Activated effector memory CD4-positive, alpha-beta T cell treated with anti-CD3 and anti-CD28 coated beads, Interleukin-2, amount 50 U/mL, for 16 hours (primary cell): ENCODE data around the gene PLA2G4E.

ENCODE experiments used
- DNase-seq: peaks from one replicate; pipeline ENCODE4 v3.0.0-alpha.2; 2020

Gene PLA2G4E

DNA sequence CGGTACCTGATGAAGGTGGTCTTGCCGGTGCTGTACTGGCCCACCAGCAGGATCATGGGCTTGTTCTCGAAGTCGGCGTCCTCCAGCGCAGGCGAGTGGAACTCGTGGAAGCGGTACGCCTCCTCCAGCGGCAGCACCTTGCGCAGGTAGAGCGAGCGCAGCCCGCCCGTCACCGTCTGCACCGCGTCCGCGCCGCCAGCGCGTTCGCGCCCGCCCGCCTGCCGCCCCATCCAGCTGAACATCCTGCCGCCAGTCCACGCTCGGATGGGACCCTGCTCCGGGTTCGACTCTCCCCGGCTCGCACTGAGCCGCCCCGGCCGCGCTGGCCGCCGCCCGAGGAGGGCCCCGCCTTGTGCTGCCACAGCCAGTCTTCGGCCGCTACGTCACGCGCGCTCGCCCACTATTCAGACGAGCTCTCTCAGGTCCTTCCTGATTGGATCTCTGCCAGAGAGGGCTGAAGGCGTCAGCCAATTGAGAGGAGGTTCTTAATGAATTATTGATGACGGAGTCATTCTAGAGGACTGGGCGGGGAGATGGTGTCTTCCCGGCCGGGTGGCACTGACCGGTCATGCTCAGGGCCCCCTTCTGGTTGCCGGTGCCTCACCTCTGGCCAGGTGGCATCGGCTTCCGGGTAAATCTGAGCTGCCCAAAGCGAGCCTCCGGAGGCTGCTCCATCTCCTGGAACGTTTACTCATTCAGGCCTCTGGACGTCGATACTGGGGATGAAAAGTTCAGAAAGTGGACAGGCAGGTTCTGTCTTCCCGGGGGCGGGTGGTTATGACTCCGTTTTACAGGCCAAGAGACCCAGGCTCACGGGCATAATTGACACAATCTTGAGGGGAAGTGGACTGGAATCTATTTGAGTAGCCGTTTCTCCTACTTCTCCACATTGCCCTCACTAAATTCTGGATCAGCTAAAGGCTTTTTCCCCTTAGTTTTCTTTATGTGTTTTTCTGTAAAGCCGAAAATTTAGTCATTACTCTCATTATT lies 48.3 kb downstream of the PLA2G4E start, which contains the start of gene EHD4:
Gene EHD4 (minus strand): TSS at position 305 of the 990 bp plus-strand sequence. CDS start 63 bp downstream, at position 242.
- peak; percentile 98 for DNase-seq

DNA sequence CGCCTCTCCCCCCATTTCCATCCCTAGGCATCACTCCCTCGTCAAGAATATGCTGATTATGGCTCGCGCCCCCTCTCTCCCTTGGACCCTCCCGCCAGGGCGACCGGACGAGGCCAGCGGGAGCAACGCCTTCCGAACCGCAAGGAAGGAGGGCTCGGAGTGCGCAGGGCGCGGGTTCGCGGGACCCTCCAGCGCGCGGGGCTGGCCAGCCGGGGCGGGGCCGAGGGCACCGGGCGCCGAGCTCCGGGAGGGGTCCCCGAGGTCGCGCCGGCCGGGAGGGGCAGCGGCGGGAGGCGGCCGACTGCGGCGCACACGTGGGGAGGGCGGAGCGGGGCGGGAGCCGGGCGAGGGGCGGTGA lies 49.0 kb downstream of the PLA2G4E start:
- no peak for DNase-seq

DNA sequence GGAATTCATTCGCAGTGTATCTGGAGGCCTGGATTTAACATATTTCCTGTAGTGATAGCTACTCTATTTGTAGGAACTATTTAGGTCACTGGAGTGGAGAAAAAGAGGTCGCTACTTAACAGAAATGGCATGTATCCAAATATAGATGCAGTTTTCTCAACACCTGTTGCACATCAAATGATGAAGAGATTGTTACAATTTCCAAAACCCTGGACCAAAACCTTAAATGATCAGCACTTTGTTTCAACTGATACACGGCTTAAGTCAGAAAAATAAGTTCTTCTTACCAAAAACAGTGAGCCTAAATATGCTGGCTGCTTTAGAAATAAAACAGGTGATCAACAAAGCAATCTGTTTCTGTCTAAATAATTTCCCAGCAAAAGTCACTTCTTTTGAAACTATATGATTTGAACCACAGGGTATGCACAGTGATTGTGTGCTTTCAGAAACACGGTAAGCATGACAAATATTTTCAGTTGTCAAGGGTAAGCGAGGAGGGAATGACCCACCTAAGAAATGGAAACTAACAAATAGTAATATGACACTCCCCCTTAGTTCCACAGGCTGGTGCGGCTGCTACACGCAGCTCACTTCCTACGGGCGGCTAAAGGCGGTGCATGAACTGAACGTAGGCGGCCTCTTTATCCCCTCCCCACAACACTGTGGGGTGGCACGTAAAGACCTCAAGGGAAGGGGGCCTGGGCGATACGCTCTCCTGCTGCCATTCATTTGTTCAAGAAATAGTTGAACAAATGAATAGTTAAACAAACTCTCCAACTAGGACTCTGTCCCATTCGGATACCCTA lies 49.5 kb downstream of the PLA2G4E start:
- peak; percentile 91 for DNase-seq

DNA sequence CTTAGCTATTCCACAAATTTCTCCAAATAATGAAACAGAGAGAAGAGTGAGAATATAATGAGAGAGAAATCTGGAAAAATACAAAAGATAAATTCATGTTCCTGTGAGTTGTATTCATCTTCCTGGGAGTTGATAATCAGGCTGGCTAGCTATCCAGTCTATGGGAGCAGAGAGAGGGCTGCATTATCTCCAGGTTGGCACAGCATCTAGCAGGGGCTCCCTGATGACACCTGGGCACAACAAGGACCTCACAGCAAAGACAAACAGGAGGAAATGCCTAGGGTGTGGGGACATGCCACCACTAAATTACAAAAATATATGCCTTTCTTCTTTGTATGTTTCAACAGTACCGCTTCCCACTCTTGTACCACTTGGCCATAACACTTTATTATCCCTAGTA lies 50.4 kb downstream of the PLA2G4E start:
- peak; percentile 57 for DNase-seq

DNA sequence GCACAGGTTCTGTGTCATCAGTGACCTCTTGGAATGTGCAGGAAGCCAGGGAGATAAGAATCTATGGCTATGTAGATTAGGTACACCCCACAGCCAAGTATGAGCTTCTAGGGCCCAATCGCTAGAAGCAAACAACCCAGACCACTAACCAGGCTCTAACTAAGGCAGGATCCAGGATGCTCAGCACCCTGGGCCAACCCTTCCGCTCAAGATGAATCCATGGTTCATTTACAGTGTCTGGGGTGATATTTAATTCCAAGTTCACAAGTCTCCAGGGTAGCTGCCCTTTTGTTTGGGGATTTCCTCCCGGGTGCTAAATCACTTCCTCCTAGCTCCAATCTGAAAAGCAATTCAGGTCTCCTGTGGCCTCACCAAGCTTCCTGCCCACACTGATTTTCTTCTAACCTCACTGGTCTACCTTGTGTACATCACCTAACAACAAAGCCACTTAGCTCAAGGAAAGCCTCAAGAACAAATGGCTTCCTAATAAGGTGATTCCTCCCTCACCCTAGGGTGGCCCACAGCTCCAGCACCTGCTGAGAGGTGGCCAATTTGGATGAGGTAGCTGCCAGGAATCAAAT lies 50.9 kb downstream of the PLA2G4E start:
- DNase-seq: peak; percentile 76

DNA sequence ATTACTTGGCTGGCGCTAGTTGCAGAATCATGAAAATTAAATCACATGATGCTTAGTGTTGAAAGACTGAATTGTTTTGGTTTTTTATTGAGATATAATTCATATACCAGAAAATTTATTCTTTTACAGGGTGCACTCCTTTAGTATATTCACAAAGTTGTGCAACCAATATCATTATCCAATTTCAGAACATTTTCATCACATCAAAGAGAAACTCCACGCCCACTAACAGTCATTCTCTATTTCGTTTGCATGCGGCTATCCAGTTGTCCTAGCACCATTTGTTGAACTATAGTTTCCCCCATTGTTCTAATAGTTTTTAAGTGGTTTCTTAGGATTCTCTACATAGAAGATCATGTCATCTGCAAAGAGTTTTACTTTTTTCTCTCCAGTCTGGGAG lies 52.1 kb downstream of the PLA2G4E start:
- no peak for DNase-seq

DNA sequence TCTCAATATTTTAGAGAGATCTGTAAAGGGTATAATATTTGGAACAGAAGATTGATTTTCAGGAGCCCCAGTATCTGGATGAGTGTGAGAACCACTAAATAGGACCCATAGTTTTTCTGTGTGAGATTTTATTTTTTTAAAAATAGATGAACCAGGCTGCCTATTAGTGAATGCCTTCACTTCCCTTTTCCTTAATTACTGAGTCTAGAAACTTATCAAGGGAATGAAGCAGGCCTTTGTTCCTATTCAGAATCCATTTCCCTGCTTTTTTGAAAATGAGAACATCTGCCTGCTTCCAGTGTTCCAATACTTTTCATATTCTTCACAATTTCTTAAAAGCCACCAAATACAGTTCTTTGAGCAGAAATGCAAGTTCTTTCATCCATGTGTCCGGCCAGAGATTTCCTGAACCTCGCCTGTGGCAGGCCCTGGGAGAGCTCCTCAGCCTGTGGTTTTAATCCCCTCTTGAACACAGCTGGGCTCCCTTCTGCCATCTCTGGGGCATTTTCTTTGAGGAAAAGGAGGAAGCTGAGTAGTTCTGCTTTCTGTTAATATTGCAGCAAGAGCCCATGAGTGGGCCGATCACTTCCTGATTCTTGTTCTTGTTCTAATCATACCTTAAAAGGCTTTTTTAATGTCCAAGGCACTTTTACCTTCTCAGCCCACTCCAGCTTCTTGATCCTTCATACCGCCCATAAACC lies 53.2 kb downstream of the PLA2G4E start:
- peak; percentile 52 for DNase-seq

DNA sequence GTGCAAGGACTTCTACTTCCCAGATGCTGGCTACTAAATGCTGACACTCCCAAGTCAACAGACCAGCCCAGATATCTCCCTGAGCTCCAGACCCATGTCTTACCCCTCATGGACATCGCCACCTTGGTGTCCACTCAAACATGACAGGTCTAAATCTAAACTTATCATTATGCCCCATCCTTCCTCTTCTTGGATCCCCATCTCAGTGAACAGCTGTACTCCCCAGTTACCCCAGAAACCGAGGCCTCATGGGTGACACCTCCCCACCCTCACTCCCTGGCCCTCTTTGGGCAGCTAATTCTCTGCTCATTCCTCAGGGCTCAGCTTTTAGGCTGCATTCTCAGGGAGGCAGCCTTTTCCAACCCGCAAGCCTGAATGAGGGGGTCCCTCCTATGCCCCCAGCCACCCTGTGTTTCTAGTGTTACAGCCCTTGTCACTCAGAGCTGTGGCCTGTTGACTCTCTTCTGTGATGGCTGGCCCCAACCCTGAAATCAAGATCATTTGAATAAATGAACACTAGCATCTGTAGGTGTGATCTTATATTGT lies 53.8 kb downstream of the PLA2G4E start:
- DNase-seq: peak; percentile 55

DNA sequence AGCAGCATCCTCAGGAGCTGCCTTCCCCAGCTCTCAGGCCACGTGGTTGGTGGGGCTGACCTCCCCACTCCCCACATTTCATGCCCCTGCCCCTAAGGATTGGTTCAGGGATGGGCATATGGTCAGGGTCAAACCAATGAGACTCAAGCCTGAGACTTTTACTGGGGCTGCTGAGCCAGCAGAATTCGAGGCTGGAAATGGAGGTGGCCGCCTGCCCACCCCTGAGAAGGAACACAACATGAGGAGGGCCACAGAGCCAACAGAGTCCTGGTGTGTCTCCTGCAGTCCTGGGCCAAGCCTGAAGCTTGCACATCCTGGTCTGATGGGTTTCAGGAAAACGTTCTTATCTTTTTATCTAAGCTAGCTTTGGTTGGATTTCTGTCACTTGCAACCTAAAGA lies 54.4 kb downstream of the PLA2G4E start:
- DNase-seq: peak; percentile 43

DNA sequence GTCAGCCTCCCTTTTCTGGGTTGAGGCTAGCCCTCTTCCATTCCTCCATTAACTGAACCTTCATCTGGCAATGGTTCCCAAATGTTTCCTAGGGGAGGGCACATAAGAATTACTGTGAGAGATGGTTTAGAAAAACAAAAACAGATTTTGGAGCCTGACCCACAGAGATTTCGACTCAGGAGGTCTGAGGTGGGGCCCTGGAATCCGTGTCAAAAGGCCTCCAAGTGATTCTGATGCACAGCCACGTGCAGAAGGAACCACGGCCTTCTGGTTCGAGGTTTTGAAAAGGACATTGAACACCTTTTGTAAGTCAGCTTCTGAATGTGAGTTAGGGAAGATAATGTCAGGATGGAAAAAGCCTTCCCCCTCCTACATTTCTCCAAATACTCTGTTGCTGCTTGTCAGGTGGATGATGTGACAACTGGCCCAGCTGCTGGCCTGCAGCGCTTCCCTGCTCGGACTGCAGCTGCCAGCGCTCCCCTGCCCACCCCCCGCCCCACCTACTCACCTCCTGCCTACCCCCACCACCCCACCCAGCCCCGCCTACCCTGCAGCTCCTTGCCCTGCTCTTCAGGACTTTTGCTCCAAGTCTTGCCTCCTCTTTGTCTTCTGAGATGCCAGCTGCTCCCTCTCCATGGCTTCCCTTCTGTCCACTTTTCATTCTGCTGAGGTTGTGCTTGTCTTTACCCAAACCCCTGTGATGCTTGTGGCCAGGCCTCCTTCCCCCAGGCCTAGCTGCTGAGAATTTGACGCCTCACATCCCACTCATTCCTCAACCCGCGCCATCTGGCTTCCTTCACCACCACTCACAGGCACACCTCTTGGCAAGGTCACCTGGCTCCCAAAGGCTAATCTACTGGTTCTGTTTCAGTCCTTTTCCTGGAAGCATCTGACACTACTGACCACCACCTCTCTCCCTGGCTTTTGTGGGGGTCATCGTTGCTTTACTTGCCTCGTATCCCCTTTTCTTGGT lies 55.1 kb downstream of the PLA2G4E start:
- DNase-seq: peak; percentile 55

DNA sequence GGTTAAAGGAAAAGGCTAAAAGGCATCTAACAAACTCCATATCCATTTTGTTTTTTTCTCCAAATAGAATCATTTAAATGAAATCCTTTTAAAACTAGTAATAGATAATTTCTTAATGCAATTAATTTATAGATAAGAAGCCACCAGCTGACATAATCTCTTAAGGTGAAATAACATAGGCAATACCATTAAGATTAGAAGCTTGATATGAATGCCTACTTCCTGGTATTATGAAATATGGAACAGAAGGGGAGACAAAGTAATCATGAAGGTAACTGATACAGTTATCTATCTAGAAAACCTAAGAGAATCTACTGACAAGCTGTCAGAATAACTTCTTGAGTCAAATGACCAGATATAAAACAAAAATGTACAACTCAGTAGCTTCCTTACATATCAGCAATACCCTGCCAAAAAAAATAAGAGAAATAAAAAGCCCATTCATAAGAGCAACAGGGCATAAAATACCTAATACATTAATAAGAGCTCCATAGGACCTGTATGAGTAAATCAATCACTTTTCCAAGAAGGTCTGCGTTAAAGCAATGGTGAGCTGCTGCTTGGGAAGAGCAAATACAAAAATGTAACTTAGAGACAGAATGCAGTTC lies 59.1 kb downstream of the PLA2G4E start:
- DNase-seq: no peak

DNA sequence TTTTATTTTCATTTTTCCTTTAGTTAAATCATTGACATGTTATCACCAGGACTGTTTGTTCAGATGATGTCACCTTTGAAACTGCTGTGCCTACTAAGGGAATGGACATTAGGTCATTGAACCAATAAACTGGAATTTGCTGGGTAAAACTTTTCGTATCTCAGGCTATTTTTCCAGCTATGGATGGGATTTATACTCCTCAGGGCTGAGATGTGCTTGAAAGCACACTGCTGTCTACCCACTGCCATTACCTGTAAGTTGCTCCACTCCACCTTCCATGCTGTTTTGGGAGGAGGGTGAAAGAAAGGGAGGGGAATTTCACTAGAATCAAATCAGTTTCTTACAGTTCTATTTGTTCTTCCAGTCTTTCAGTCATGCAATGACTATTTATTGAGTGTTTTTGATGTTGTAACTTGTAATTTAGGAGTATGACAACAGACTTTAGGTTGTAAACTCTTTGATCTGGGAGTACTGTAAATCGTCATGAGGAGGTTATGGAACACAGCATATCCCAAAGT lies 59.8 kb downstream of the PLA2G4E start:
- DNase-seq: no peak

DNA sequence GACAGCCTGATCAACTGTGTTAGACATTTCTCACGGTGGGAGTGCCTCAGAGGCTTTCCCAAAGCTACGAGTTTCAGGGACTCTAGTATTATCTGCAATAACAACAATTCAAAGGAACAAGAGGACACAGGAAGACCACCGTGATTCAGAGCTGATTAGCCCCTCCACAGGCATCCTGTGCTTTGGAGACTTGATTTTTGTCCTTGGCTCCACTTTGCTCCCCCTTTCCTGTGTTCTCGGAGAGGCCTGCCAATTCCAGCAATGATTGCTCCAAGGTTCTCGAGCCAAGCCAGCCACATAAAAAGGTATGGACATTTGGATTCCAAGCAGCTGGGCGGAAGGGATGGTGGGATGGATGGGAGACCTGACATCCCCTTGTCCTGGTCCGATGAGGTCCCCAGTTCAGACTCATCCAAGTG lies 62.8 kb downstream of the PLA2G4E start:
- DNase-seq: no peak

DNA sequence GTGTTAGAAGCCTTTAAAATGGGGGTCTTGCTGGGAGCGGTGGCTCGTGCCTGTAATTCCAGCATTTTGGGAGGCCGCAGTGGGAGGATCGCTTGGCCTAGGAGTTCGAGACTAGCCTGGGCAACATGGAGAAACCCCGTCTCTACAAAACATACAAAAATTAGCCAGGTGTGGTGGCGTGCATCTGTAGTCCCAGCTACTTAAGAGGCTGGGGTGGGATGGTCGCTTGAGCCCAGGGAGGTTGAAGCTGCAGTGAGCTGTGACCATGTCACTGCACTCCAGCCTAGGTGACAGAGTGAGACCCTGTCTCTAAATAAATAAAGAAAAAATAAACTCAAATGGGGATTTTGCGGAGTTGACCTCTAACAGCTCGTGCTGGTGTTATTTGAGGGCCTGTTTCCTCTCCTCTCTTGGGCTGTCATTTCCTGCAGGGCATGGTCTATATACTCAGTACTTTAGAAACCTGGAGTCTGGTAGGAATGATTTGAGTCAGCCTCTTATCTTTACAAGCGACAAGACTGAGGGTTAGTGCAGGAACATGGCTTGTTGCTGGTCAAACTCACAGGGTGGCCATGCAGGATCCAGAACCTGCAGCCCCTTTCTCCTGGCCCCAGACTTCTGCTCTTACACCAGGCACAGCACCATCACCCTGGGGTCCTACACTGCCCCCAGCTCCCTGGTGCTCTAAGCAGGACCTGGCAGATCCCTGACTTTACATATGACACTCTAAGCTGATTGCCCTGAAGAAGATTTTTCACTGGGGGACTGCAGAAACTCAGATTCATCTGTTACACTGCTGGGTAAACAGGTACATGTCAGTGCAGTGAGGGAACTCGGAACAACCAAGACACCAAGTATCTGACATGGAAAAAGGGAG lies 63.6 kb downstream of the PLA2G4E start:
- DNase-seq: no peak

DNA sequence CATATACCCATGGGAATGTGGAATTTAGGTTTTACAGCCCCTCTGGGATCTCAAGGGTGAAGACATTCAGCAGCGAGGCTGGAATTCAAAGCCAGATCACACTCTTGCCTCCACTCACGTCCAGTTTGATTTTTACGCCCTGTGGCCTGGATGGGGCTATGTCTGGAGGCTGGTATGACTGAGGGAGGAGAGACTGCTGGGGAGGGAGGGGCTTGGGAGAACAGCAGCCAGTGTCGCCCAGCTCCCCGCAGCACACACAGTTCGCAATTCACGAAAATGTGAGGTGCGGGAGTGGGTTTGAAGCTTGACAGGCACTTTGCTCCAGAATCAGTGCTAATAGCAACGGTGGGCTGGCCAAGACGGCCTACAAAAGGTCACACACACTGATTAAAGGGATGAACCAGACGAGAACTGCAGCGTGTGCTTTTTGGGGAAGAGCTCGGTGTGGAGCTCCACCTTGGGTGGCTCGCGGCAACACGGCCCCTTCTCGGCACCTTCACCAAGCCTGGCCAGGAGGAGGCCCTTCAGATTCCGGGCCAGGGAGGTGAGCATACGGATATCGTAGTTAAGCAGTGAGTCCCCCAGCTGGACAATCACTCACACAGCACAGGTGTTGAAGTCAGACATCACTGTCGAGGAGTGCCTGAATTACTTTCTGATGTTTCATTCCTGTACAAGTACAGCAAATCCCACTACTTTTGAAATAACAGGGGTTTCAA lies 64.9 kb downstream of the PLA2G4E start:
- DNase-seq: no peak

DNA sequence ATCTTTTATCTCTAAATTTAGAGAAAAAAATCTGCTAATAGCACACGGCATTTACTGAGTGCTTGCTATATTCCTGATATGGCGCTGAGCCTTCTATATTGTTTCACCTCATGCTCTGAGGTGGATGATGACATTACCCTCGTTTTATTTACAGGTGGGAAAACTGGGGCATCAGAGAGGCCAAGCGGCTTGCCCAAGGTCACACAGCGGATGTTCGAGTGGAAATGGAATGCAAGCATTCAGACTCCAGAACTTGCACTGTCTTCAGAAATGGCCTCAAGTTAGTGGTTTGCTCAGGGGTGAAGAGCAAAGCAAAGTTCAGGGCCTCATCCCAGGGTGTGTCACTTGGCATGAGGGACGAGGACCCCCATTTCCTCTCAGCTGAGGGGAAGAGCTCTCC lies 65.7 kb downstream of the PLA2G4E start:
- no peak for DNase-seq

DNA sequence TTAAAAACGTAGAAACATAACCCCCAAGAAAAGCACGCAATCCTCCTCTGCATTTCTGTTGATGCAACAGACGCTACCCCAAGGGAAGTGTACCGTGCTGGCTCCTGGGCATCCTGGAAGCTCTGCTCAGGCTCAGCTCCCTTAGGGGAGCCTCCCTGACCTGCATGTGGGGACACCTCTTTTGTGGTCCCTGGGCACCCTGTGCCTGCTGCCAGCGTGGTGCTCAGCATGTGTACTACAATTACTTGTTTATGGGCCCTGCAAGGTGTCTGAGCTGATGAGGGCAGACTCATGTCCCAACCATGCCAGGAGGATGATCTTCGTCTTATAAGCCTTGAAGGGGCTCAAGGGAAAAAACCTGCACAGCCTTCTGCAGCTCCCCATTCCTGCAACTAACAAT lies 66.8 kb downstream of the PLA2G4E start:
- no peak for DNase-seq

DNA sequence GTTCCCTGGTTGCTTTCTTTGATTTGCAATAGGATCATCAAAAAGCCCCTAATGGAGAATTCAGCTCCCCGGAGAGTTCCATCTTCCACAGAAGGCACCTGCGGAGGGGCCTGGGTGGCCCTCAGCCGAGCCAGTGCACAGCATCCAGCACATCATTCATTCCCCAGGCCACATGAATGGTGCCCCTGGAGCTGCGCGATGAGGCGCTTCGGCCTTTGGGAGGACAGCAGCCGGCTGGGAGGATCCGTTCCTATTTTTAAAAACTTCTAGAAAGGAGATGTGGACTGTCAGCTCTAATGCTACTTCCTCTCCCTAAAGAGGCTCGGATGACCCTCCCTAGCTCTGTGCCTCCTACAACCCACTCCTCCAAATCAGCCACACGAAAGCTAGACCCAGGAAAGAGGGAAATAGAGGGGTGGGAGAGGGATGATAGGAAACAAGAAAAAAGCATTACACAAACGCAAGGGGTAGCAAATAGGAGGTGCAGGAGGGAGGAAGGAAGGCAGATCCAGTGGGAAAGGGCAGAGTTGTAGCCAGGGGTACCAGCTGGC lies 68.8 kb downstream of the PLA2G4E start:
- no peak for DNase-seq
